SKM-1 (cell line): ENCODE measurements around the gene LRSAM1.

ENCODE experiments used
- DNase-seq: peaks from one replicate; lab custom pipeline; 2025; ENCODE audit not compliant: unreplicated experiment; lab: John Stamatoyannopoulos, UW

The LRSAM1 gene

GRCh38 chr9:127548352-127548881, 97.1 kb downstream of the LRSAM1 start:
- no peak for DNase-seq

GRCh38 chr9:127549218-127549617, 97.9 kb downstream of the LRSAM1 start:
- no peak for DNase-seq

GRCh38 chr9:127549751-127550150, 98.4 kb downstream of the LRSAM1 start:
- no peak for DNase-seq

GRCh38 chr9:127550282-127550681, 99.0 kb downstream of the LRSAM1 start:
- DNase-seq: no peak

- no peak for DNase-seq
Measured at GRCh38 chr9:127550751-127551150, 99.4 kb downstream of the LRSAM1 start.
